GM18511 (cell line): Measurements from ENCODE around the gene ZNF438.

Experiments used
- ATAC-seq: cut with Tn5 transposase; IDR thresholded peaks from one replicate; pipeline ENCODE4 v1.9.1; 2021; ENCODE audit warnings: mild to moderate bottlenecking, moderate library complexity; ENCODE audit not compliant: unreplicated experiment

The ZNF438 gene

DNA sequence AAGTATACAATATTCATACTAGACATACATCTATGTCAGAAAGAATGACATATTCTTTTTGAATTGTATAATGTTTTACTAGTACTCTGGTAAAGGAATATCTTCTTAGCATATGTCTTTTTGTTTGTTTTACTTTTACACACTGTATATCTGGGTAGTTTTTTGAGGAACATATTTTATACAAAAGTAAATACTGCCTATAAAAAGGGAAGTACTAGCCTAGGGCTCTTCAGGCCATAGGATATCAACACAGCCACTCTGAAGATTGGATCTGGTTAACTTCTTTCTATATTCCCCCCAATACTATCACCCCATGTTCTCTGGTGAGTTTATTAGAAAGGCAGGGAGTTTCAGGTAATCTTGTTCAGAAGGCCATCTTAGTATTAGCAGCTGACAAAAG is 134.6 kb downstream of the ZNF438 start:
- no peak for ATAC-seq

- no peak for ATAC-seq
These were observed 137.4 kb downstream of the ZNF438 start for GRCh38 chr10:30894221-30894620.

DNA sequence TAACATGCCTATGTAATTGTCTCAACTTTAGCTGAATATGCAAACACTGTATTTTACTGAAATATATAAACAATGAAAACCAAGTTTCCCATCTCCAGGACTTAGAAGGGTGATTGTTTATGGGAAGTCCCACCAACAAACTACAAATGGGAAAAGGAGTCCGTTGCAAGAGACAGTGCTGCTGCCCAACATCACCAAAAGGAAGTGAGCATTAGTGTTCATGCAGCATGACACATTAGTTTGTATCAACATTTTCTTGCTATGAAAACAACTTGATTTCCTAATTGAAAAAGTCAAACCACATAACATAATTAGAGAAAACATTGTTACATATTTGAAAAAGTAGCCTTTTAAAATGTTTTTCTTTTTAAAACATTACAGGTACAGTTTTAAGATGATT is 138.5 kb downstream of the ZNF438 start:
- ATAC-seq: no peak

- ATAC-seq: no peak
These were observed 143.8 kb downstream of the ZNF438 start for GRCh38 chr10:30887839-30888238.

GRCh38 chr10:30885423-30885822 is 146.2 kb downstream of the ZNF438 start:
- ATAC-seq: no peak

DNA sequence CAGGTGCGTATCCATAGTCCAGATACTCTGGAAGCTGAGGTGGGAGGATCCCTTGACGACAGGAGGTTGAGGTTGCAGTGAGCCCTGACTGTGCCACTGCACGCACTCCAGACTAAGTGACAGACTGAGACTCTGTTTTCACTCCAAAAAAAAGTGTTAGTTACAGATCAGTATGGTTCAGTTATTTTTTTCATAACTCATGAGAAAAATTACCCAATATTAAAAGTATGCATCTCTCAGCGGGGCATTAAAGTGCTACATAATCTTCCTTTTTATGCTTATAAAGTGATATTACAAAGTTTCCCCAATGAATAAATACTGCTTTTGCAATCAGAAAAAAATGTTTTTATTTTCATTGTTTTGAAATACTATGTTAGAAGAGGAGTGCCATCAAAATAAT is 147.9 kb downstream of the ZNF438 start:
- no peak for ATAC-seq

DNA sequence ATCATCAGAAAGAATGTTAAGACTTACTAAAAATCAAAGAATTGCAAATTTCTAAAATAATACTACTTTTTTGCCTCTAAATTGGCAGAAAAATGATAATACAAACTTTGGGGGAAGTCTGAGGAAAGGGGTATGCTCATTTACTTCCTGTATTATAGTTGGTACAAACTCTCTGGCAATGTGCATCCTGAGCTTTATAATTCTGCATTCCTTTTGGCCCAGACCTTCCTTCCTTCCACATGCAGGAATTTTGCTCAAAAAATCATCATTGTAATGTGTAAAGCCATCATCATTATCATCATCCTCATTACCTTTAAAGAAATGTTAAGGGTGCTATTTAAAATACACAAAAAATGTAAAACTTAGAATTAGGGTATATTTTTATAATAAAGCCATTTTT is 148.5 kb downstream of the ZNF438 start:
- no peak for ATAC-seq

- no peak for ATAC-seq
These were observed 149.4 kb downstream of the ZNF438 start for GRCh38 chr10:30882281-30882680.

- ATAC-seq: no peak
These were observed 152.7 kb downstream of the ZNF438 start for GRCh38 chr10:30878920-30879319.

DNA sequence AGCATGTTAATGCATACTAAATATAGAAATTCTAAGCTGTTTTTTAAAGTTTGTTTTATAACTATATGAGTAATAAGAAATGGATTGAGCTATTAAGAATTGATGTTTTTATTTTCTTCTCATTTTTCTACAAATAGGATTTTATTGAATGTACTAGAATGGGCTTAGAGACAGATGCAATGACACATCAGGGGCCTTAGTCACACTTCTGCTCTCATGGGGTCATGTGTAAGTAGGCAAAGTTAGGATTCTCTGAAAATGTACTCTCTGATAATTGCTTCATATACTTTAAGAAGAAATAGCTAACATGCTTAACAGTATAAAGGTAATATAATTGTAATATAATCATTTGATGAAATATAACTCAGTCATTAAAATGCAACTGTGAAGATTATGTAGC is 154.6 kb downstream of the ZNF438 start:
- ATAC-seq: no peak

GRCh38 chr10:30873411-30873810 is 158.3 kb downstream of the ZNF438 start:
- ATAC-seq: no peak

DNA sequence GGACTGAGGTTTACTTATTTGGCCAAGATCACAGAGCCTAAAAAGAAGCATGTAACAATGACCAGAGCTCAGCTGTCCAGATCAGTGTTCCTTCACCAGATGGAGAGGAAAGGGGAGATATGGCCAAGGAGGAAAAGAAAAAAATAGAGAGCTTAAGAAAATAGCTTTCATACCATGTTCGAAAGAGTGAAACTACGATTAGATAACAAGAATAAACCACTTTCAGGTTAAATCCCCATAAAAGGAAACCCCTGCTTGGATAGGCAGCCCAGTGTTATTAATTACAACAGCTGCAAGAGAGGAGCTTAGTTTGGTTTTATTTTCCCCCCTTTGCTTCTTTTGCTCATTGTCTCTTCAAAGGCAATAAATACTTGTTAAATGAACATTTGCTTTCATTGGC is 160.8 kb downstream of the ZNF438 start:
- no peak for ATAC-seq

DNA sequence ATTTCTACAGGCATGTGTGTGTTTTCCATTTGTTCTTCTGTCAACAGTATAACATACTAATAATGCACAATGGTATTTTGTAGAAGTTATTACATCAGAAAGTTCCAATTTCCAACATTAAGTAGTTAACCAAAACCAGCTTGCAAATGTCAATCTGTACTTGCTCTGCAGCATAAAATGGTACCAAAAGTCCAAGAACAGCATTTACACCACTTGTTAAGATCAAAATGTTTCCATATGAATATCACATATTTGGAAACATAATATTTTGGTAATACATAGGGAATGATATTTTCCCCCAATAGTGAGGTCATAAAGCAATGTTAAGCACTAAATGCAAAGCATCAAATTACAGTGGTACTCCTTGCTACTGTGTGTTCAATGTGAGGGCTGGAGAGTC is 162.1 kb downstream of the ZNF438 start:
- ATAC-seq: no peak

DNA sequence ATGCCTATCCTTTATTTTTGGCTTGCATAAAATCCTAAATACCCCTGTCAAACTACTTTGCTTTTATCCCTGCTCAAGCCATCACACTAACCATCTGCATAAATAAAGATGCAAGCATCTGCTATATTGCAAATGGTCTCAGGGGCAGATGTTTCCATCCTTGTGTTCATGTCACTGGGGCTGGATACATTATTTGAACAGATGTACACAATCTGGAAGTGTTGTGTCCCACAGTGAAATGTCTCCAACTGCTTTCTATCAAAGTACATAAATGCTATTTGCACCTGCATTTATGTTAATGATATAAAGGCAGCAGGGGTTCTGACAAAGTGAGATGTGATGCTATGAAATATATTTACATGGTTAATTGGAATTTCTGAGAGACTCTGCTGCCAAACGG is 163.1 kb downstream of the ZNF438 start:
- no peak for ATAC-seq

DNA sequence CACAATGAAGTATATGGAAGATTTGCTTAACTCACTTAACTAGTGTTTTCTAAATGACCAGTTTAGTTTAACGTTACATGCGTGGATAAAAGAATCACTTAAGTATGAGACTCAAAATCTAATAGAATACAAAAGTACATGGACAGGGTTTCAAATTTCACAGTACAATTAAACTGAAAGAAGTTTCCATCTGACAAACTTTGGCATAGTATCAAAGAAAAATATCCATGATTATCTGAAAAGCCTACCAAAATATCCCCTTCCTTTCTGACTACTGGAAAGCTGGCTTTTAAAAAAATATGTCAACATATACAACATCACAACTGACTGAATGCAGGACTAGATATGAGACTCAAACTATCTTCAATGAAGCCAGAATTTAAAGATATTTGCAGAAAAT is 164.8 kb downstream of the ZNF438 start:
- no peak for ATAC-seq

DNA sequence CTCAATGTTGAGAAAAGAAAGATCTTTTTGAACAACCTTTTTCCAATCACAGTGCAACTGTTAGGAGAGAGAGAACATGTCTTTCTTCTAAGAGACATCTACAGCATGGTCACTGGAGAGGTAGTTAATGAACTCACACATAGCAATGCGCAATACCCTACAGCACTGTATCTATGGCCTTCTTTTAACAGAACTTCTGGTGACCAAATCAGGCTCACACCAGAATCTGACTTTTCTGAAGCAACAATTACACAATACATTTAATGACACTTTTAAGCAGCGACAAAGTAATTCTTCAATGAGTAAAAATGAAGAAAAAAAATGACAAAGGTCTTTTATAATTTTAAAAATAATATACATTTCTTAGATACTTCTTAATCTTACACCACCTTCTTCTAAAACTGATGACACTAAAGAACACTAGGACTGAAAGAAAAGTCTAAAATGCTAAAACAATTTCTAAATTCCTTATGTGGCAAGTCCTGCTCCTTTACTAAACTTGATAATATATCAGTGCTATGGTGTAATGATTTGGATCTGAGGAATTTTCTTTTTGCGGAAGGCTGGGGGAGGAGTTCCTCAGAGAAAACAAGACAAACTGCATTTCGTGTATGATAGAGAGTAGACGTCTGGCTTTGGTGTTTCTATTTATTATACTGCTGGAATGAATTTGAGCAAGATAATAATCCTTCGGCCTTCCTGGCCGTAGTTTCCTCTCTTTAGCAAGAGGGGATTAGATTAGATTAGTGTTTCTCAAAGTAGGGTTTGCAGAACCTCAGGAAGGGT is 166.3 kb downstream of the ZNF438 start:
- ATAC-seq: no peak

DNA sequence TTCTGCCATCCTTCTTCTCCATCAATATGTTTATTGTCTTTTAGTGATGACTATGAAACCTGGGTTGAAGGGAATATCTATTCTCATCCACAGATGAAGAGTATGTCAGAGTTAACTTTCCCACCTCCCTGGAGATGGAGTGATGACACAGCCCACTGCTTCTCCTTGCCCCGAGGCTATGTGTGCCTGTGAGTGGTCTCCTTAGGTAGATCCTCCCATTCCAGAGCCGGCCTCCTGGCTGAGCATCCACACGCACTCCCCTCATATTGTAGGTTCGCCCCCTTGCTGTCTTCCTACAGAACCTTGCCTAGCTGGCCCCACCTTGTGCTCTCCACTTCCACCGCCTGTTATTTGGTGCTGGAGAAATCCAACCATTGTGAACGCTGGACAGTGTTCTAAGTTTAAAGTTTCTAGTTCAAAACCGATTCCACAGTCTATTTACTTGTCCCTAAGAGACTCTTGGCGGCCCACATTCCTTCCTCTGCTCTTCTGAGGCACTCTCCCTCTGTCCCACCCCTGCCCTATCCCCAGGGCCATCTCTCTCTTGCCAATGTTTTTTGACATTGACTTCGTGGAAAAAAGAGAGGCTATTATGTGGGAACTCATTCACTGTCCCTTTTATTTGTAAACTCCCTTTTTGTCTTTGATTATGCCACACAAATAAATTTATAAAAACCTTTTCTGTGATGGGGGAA is 168.0 kb downstream of the ZNF438 start:
- ATAC-seq: no peak

- no peak for ATAC-seq
These were observed 169.2 kb downstream of the ZNF438 start for GRCh38 chr10:30862486-30862885.

DNA sequence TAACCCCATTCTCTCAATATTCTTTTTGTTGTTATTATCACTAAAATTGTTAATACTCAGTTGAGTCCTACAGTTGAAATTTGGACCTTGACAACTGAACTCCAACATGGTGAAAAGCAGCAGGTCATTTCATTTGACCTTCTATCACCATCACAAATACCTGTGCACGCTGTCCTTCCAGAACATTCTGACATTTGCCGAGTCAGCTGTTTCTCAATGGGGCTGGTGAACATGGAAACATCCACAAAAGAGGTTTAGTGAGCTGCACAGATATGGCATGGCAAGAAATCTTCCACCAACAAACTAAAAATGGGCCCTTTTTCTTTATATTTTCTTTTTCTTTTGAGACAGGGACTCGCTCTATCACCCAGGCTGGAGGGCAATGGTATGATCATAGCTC is 169.7 kb downstream of the ZNF438 start:
- ATAC-seq: no peak

DNA sequence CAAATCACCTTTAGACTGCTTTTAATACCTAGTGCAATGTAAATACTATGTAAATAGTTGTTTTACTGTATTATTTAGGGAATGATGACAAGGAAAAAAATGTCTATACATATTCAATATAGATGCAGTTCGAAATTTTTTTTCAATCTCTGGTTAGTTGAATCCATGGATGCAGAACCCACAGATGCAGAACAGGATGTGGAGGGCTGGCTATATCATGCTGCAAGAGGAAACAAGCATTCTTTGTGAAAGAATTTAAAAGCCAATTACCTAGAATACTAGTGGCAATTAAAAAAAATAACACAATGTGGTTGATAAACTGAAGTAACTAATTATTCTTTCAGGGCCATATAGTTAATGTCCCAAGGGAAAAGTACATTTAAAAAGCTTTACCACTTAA is 170.4 kb downstream of the ZNF438 start:
- ATAC-seq: no peak

DNA sequence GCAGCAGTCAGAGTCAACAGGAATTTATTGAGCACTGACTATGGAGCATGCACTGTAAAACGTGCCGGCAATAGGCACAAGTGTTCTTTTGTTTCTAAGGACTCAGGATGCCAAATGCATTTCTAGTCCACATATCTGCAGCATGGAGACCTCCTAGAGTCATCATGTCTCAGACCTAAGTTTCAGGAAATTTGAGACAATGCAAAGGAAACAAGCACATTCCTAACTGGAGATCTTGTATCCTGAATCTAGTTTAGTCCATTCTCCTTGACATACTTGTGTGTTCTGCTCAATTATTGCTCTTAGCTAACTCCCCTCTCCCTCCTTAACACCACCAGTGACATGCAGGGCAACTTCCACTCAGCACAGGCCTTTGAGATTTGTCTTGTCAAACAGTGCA is 173.2 kb downstream of the ZNF438 start:
- ATAC-seq: no peak

DNA sequence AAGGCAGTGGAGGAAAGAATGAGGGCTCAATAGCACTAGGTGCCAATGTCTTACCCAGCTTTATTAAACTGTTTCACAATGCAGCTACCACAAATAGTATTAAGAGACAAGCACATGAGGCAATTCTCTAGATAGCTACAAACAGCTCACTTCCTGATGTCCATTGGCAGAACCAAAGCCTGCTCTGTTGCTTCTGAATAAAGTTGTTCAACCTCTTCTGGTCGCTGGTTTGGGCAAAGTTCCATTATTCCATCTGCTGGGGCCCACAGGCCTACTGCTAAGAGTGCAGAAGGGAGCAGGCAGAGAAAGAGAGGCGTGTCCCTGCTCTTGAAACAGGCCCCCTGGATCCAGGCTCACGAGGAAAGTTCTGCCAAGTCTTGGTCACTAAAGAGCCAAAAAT is 173.9 kb downstream of the ZNF438 start:
- no peak for ATAC-seq

- ATAC-seq: no peak
These were observed 176.5 kb downstream of the ZNF438 start for GRCh38 chr10:30855131-30855530.
